Activated CD4-positive, CD25-positive, alpha-beta regulatory T cell treated with anti-CD3 and anti-CD28 coated beads, Interleukin-2, amount 50 U/mL, for 72 hours (primary cell): Measurements from ENCODE around the gene NCOR2.
"Not testable (repeated sequence)": the region's sequence is repeated elsewhere in the genome, so short reads cannot be mapped to it uniquely, and the experiment has no call there.

Experiments
- DNase-seq: peaks from one replicate; pipeline ENCODE4 v3.0.0; 2021

The NCOR2 gene

GRCh38 chr12:124599074-124599999, 31.9 kb upstream of the NCOR2 start:
- DNase-seq: no peak

GRCh38 chr12:124597041-124597440, 29.6 kb upstream of the NCOR2 start:
- DNase-seq: no peak

GRCh38 chr12:124595444-124595843, 28.0 kb upstream of the NCOR2 start:
- DNase-seq: no peak

- no peak for DNase-seq
Observed at GRCh38 chr12:124594851-124595250, 27.4 kb upstream of the NCOR2 start.

GRCh38 chr12:124593851-124594401, 26.5 kb upstream of the NCOR2 start:
- no peak for DNase-seq

- DNase-seq: no peak
Observed at GRCh38 chr12:124593176-124593575, 25.8 kb upstream of the NCOR2 start.

GRCh38 chr12:124592481-124593160, 25.2 kb upstream of the NCOR2 start:
- no peak for DNase-seq

- DNase-seq: no peak
Observed at GRCh38 chr12:124592050-124592449, 24.6 kb upstream of the NCOR2 start.

GRCh38 chr12:124590447-124590846, 23.0 kb upstream of the NCOR2 start:
- DNase-seq: no peak

- DNase-seq: no peak
Observed at GRCh38 chr12:124588751-124589267, 21.4 kb upstream of the NCOR2 start.

- DNase-seq: no peak
Observed at GRCh38 chr12:124588018-124588634, 20.7 kb upstream of the NCOR2 start.

- no peak for DNase-seq
Observed at GRCh38 chr12:124586756-124587155, 19.3 kb upstream of the NCOR2 start.

- not testable (repeated sequence) for DNase-seq
Observed at GRCh38 chr12:124584494-124584893, 17.1 kb upstream of the NCOR2 start.

GRCh38 chr12:124583854-124584253, 16.4 kb upstream of the NCOR2 start:
- no peak for DNase-seq

GRCh38 chr12:124582108-124582424, 14.7 kb upstream of the NCOR2 start:
- DNase-seq: no peak

- DNase-seq: no peak
Observed at GRCh38 chr12:124581307-124582107, 14.1 kb upstream of the NCOR2 start.

- DNase-seq: no peak
Observed at GRCh38 chr12:124579921-124580517, 12.6 kb upstream of the NCOR2 start.

- DNase-seq: no peak
Observed at GRCh38 chr12:124578854-124579253, 11.4 kb upstream of the NCOR2 start.

GRCh38 chr12:124578445-124578844, 11.0 kb upstream of the NCOR2 start:
- no peak for DNase-seq

- DNase-seq: no peak
Observed at GRCh38 chr12:124577986-124578385, 10.6 kb upstream of the NCOR2 start.

GRCh38 chr12:124577374-124577773, 10.0 kb upstream of the NCOR2 start:
- DNase-seq: no peak

- no peak for DNase-seq
Observed at GRCh38 chr12:124576061-124576650, 8.7 kb upstream of the NCOR2 start.
